Heart left ventricle (tissue), 16 donors: ENCODE measurements around the gene NTRK2. TPM values are rescaled to one million over a fixed set of nuclear protein-coding genes. Genes with fewer than 3 reads are reported as not detected.
A peak's percentile ranks its signal among the peaks of the same experiment; 100 is the strongest.

Experiments used
- ATAC-seq, 4 donors: fragments of 200-7000 bp; cut with Tn5 transposase; one replicate each; pipeline ENCODE4 v1.9.1; 2020 to 2022; ENCODE audit warnings: moderate library complexity in 4 of 4, mild to moderate bottlenecking in 3 of 4, moderate number of reproducible peaks in 1 of 4
- DNase-seq, 5 donors: peaks; one replicate each; pipeline ENCODE4 v3.0.0-alpha.2; 2020
- H3K27ac ChIP-seq, 12 donors: fragments of 200-600 bp; sonication (generic) in 4 of 12; one replicate each; pipeline versions ENCODE4 v1.5.0 to v1.8.0; 2016 to 2022; ENCODE audit warnings: mild to moderate bottlenecking in 2 of 12
- H3K27me3 ChIP-seq, 9 donors: fragments of 200-600 bp; sonication (generic) in 2 of 9; one replicate each; pipeline versions ENCODE4 v1.5.1 to v1.8.0; 2016 to 2022; ENCODE audit warnings: mild to moderate bottlenecking in 3 of 9
- H3K36me3 ChIP-seq, 9 donors: fragments of 200-600 bp; sonication (generic) in 2 of 9; one replicate each; pipeline versions ENCODE4 v1.5.0 to v1.8.0; 2018 to 2022; ENCODE audit warnings: mild to moderate bottlenecking in 2 of 9
- H3K4me1 ChIP-seq, 12 donors: fragments of 200-600 bp; sonication (generic) in 4 of 12; one replicate each; pipeline versions ENCODE4 v1.5.0 to v1.8.0; 2016 to 2022; ENCODE audit warnings: mild to moderate bottlenecking in 3 of 12
- H3K4me3 ChIP-seq, 12 donors: fragments of 200-600 bp; sonication (generic) in 4 of 12; one replicate each; pipeline versions ENCODE4 v1.5.0 to v1.8.0; 2017 to 2022; ENCODE audit warnings: mild to moderate bottlenecking in 9 of 12, moderate library complexity in 4 of 12
- H3K9me3 ChIP-seq, 12 donors: fragments of 200-600 bp; sonication (generic) in 4 of 12; one replicate each; pipeline versions ENCODE4 v1.5.0 to v1.8.0; 2016 to 2022; ENCODE audit warnings: mild to moderate bottlenecking in 1 of 12
- POLR2A ChIP-seq, 2 donors: fragments of 450-650 bp; IDR thresholded peaks; one replicate each; pipeline ENCODE4 v1.6.1; 2017; ENCODE audit warnings: antibody characterized with exemption in 2 of 2, mild to moderate bottlenecking in 2 of 2, moderate library complexity in 2 of 2
- WGBS, 4 donors: extraction: QIAGEN DNeasy Blood & Tissue Kit in 2 of 4; methylation state at CpG; one replicate each; pipeline versions ENCODE4 v1.1.5 to v1.1.7; 2013 to 2018; 5-methylcytosine and 5-hydroxymethylcytosine counted together
- intact Hi-C, 10 donors: fragments of 100-400 bp; cut with DNase I; formaldehyde crosslinking; loops; one replicate each; pipeline versions ENCODE4 v1.11.1 to v1.14.2; 2022
- polyA plus RNA-seq, 2 donors: library from polyadenylated mRNA; stranded (reverse); fragments of 200-250 nt; gene quantifications; one replicate each; pipeline ENCODE4 v1.2.3, GENCODE V29; 2013
- total RNA-seq, 9 donors: library from RNA; depleted of rRNA in 2 of 9; stranded (reverse); fragments of >200 nt in 2 of 9; fragmentation: NEBNext Ultra II Directional in 3 of 9; extraction: Animal tissue kit (Norgen Biotek cat#: 25700) in 3 of 9; gene quantifications; one replicate each; pipeline versions ENCODE4 v1.1.0 to v1.2.4, GENCODE V29; 2016 to 2023
- TF ChIP-seq, protein P1 (sequence below), 12 donors: fragments of 200-600 bp; sonication (generic) in 4 of 12; IDR thresholded peaks; one replicate each; pipeline versions ENCODE4 v1.5.0 to v1.8.0; 2018 to 2022; ENCODE audit warnings: antibody characterized with exemption in 12 of 12, mild to moderate bottlenecking in 5 of 12
- donor health status: ischemic (EF 13 %, LVEDD 7.1; RV severe dilation, severe dysfunction).
- donor health status: healthy with polysubstance abuse.
- donor health status: DM: no; HTN: yes; CAD: no.
- donor health status: DM: no; HTN: no; CAD: no.
- donor health status: ischemic (EF 25% LVEDD 6.9; RV normal size, moderate dysfunction).
- donor health status: ischemic (EF 25% LVEDD 5.7; RV mildly dilated, moderate dysfunction).
- donor health status: healthy.
- donor health status: DM: yes; HTN: yes; CAD: no.
- donor health status: ischemic (EF 35%, LVEDD 5.7; RV mildly dilated, moderate dysfunction).
- donor health status: nonischemic (EF 11% LVEDD 7.7; RV severe dilation, severe dysfunction).
- donor health status: DM: yes; HTN: yes; CAD: no.
- donor health status: PGD.
- donor health status: ischemic (EF 29% LVEDD 5.4; RV normal size, mild dysfunction).
- donor health status: nonischemic (EF 23%, LVEDD 6.1; RV moderate dilation, normal function).

Gene NTRK2
- total and polyA plus RNA-seq, 11 donors: 0.86 to 16.0 (median 2.4) TPM

DNA sequence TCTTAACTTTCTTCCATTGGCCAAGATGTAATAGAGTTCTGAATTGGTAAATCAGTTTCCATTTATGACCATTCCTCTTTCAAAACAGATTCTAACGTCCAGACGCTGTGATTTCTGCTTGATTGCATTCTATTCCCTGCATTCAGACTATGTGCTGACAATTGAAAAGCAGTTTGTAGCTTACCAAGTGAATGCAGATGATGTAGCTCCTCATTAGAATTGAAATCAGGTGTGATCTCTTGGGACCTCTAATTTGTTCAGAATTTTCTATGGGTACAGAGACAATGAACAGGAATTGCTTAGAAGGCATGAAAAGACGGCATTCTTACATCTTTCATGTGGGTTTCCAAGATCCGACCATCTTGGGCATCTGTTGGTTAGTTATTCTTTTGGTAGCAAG is 191.9 kb downstream of the NTRK2 start:
- peaks cover 0 to 52% (median 13%) of the 10 kb centered on the region in 12 donors for H3K4me1 ChIP-seq
- no peak for DNase-seq
- no peaks in the 10 kb centered on the region for H3K9me3 ChIP-seq
- WGBS, 4 donors: 87 to 94% (median 92%) methylated on average over 4 of the region's 4 CpGs
- H3K27me3 ChIP-seq: no peaks in the 10 kb centered on the region
- H3K36me3 ChIP-seq: no peaks in the 10 kb centered on the region
- TF ChIP-seq, protein P1, sequence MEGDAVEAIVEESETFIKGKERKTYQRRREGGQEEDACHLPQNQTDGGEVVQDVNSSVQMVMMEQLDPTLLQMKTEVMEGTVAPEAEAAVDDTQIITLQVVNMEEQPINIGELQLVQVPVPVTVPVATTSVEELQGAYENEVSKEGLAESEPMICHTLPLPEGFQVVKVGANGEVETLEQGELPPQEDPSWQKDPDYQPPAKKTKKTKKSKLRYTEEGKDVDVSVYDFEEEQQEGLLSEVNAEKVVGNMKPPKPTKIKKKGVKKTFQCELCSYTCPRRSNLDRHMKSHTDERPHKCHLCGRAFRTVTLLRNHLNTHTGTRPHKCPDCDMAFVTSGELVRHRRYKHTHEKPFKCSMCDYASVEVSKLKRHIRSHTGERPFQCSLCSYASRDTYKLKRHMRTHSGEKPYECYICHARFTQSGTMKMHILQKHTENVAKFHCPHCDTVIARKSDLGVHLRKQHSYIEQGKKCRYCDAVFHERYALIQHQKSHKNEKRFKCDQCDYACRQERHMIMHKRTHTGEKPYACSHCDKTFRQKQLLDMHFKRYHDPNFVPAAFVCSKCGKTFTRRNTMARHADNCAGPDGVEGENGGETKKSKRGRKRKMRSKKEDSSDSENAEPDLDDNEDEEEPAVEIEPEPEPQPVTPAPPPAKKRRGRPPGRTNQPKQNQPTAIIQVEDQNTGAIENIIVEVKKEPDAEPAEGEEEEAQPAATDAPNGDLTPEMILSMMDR (IDR thresholded peaks at IDR 0.05): no peak
- TF ChIP-seq POLR2A (IDR thresholded peaks at IDR 0.05): no peak
- H3K4me3 ChIP-seq: no peak overlapping the region
- intact Hi-C loops: loop anchor here in 1 of 10 donors (5.0 kb wide), 1 partner anchor 39 kb away; no protein-coding TSS in a partner anchor
- H3K27ac ChIP-seq: no peak overlapping the region
- no peak for ATAC-seq

DNA sequence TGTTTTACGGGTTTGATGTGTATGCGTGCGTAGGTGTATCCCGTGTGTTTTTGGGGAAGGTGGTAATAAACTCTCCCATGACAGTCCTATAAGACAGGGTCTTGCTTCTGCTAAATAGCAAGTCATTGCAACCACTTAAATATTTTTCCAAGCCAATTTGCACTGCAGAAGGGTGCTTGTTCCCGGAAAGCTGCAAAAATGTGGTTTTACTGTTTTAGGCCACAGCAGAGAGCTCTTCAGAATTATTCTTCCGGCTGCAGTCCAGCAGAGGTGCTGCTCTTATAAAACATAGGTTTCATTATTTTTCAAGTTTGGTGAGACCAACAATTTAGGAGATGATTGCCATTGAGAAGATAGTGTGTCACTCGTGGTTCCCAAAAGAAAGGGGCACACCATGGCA is 192.8 kb downstream of the NTRK2 start:
- intact Hi-C loops: loop anchor here in 1 of 10 donors (5.0 kb wide), 1 partner anchor 40 kb away; no protein-coding TSS in a partner anchor
- Histone ChIP-seq H3K4me3 (no peak overlapping the region), H3K27me3 (no peaks in the 10 kb centered on the region), H3K27ac (peak overlapping the region in 1 of 12 donors; percentile 14), H3K4me1 (peaks cover 0 to 52% (median 13%) of the 10 kb centered on the region in 12 donors), H3K36me3 (no peaks in the 10 kb centered on the region), H3K9me3 (no peaks in the 10 kb centered on the region)
- DNase-seq (no peak), ATAC-seq (no peak)
- TF ChIP-seq, protein P1 (IDR thresholded peaks at IDR 0.05): no peak
- TF ChIP-seq POLR2A (IDR thresholded peaks at IDR 0.05): no peak
- 94 to 96% (median 95%) methylated on average over 7 of the region's 7 CpGs for WGBS, 4 donors

DNA sequence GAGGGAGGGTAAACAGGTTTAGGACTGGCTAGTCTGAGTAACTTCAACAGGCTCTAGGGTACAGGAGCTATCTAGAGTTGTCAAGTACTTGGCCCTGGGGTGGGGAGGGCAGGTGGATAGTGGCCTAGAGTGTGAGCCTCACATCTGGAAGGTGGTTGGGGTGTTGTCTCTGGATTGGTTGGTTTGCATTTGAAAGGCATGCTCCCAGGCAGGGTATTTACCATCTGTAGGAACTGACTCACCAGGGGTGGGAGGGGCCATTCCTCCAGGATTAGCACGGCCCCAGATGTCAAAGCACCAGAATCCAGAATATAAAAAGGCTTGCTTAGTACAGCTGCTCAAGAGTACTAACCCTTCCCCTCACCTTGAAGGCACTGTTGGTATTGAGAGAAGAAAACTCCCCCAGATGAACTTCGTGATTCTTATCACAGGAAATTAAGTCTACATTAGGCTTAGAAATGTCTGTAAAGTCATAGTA is 193.3 kb downstream of the NTRK2 start:
- 26 to 61% (median 46%) methylated on average over 2 of the region's 2 CpGs for WGBS, 4 donors
- intact Hi-C loops: loop anchor here in 1 of 10 donors (5.0 kb wide), 1 partner anchor 41 kb away; no protein-coding TSS in a partner anchor
- DNase-seq: peak in 3 of 5 donors; percentile 42 to 63 (median 48)

DNA sequence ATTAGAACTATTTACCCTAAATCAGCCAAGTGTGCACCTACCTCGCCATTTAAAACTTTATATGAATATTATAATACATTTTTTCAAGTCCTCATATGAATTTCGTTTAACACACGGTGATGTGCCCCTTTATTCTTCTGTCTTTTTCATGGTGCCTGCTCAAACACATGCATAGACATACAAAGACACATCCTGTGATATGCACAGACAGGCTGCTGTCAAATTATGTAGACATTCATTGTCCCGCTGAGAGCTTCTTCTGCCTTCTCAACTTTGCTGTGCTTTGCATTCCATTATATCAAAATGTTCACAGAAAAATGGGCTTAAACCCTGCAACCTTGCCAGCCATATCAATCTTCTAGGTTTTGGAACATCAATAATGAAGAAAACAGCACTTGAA is 193.8 kb downstream of the NTRK2 start:
- WGBS, 4 donors: 77 to 85% (median 79%) methylated on average over 4 of the region's 4 CpGs
- no peak for DNase-seq
- TF ChIP-seq, protein P1 (IDR thresholded peaks at IDR 0.05): no peak
- peaks cover 0 to 43% (median 10%) of the 10 kb centered on the region in 12 donors for H3K4me1 ChIP-seq
- ATAC-seq: no peak
- H3K4me3 ChIP-seq: no peak overlapping the region
- intact Hi-C loops: loop anchor here in 1 of 10 donors (5.0 kb wide), 1 partner anchor 41 kb away; no protein-coding TSS in a partner anchor
- no peaks in the 10 kb centered on the region for H3K27me3 ChIP-seq
- H3K9me3 ChIP-seq: no peaks in the 10 kb centered on the region
- H3K36me3 ChIP-seq: no peaks in the 10 kb centered on the region
- H3K27ac ChIP-seq: peak overlapping the region in 1 of 12 donors; percentile 14

More for the DNA sequence above, 193.3 kb downstream of the NTRK2 start:
- Histone ChIP-seq H3K27ac (peak overlapping the region in 1 of 12 donors; percentile 14), H3K36me3 (no peaks in the 10 kb centered on the region), H3K4me1 (peaks cover 0 to 48% (median 11%) of the 10 kb centered on the region in 12 donors), H3K4me3 (no peak overlapping the region), H3K9me3 (no peaks in the 10 kb centered on the region), H3K27me3 (no peaks in the 10 kb centered on the region)
- TF ChIP-seq, protein P1 (IDR thresholded peaks at IDR 0.05): no peak
- TF ChIP-seq POLR2A (IDR thresholded peaks at IDR 0.05): no peak
- peak in 3 of 4 donors; percentile 63 to 77 (median 74) for ATAC-seq
